IMR-90 (cell line): ENCODE data around the gene RSU1. TPM values are rescaled to one million over a fixed set of nuclear protein-coding genes. Genes with fewer than 3 reads are reported as not detected.

Experiments
- ATAC-seq: fragments of 200-7000 bp; cut with Tn5 transposase; 2 replicates; pipeline ENCODE4 v1.9.1; 2020; ENCODE audit warnings: low read depth, mild to moderate bottlenecking, moderate library complexity
- BruUV-seq: library from RNA; stranded (reverse); fragments of 400-500 nt; replicated peaks from 2 replicates; lab custom pipeline; 2021; lab: Mats Ljungman, UMichigan
- CTCF ChIA-PET: fragments of 300-600 bp; formaldehyde crosslinking; extraction: SDS; loops from one replicate; lab custom pipeline; 2021; ENCODE audit warnings: antibody characterized with exemption; lab: Yijun Ruan, JAX
- POLR2A ChIA-PET: fragments of 300-600 bp; sonication (Branson Sonifier 250); formaldehyde crosslinking; loops from one replicate; lab custom pipeline; 2022; ENCODE audit warnings: antibody characterized with exemption; ENCODE audit not compliant: unreplicated experiment; lab: Charles Lee
- DNase-seq: peaks from one replicate; pipeline ENCODE4 v3.0.0; 2013
- H2AFZ ChIP-seq: replicated peaks from 2 replicates; pipeline ENCODE3; 2013; ENCODE audit warnings: low read length, mild to moderate bottlenecking; ENCODE audit not compliant: poor library complexity
- H2AK5ac ChIP-seq: 2 replicates; pipeline ENCODE4 v1.6.1; 2013; ENCODE audit warnings: low read depth, low read length, inconsistent platforms
- H2AK9ac ChIP-seq: replicated peaks from 2 replicates; pipeline ENCODE3; 2013; ENCODE audit warnings: mild to moderate bottlenecking, low read depth, low read length, moderate library complexity; ENCODE audit not compliant: poor library complexity
- H2BK120ac ChIP-seq: 2 replicates; pipeline ENCODE4 v1.6.1; 2013; ENCODE audit warnings: low read depth, low read length, inconsistent platforms
- H2BK15ac ChIP-seq: 3 replicates; pipeline ENCODE4 v1.6.1; 2013; ENCODE audit warnings: low read depth, low read length, inconsistent platforms
- H2BK20ac ChIP-seq: 2 replicates; pipeline ENCODE4 v1.6.1; 2013; ENCODE audit warnings: low read depth, mild to moderate bottlenecking, inconsistent platforms, low read length, moderate library complexity
- H2BK5ac ChIP-seq: 2 replicates; pipeline ENCODE4 v1.6.1; 2013; ENCODE audit warnings: mild to moderate bottlenecking, low read depth, low read length, inconsistent platforms; ENCODE audit not compliant: poor library complexity, severe bottlenecking
- H3K14ac ChIP-seq: replicated peaks from 2 replicates; pipeline ENCODE4 v1.6.1; 2013; ENCODE audit warnings: low read depth, low read length, inconsistent platforms
- H3K18ac ChIP-seq: 2 replicates; pipeline ENCODE4 v1.6.1; 2013; ENCODE audit warnings: low read depth, low read length, control low read depth
- H3K23ac ChIP-seq: 2 replicates; pipeline ENCODE4 v1.6.1; 2013; ENCODE audit warnings: low read depth, low read length, inconsistent platforms
- H3K27ac ChIP-seq: 2 replicates; pipeline ENCODE4 v1.5.1; 2013; ENCODE audit warnings: mild to moderate bottlenecking, control low read depth, low read length; ENCODE audit not compliant: insufficient read depth
- H3K27me3 ChIP-seq: 2 replicates; pipeline ENCODE4 v1.6.1; 2013; ENCODE audit warnings: low read length; ENCODE audit not compliant: control insufficient read depth, insufficient read depth
- H3K36me3 ChIP-seq: 2 replicates; pipeline ENCODE4 v1.6.1; 2013; ENCODE audit warnings: low read length, mixed read lengths; ENCODE audit not compliant: control insufficient read depth, insufficient read depth
- H3K4ac ChIP-seq: 2 replicates; pipeline ENCODE4 v1.6.1; 2013; ENCODE audit warnings: low read depth, low read length, inconsistent platforms
- H3K4me1 ChIP-seq: 2 replicates; pipeline ENCODE4 v1.6.1; 2013; ENCODE audit warnings: low read length, mixed read lengths; ENCODE audit not compliant: control insufficient read depth, insufficient read depth
- H3K4me2 ChIP-seq: 2 replicates; pipeline ENCODE4 v1.6.1; 2013; ENCODE audit warnings: low read depth, mild to moderate bottlenecking, control low read depth, low read length, moderate library complexity
- H3K4me3 ChIP-seq: 2 replicates; pipeline ENCODE4 v1.5.1; 2013; ENCODE audit warnings: low read depth, mild to moderate bottlenecking, control low read depth, low read length, moderate library complexity; ENCODE audit not compliant: insufficient read depth
- H3K56ac ChIP-seq: 2 replicates; pipeline ENCODE4 v1.6.1; 2013; ENCODE audit warnings: low read length, inconsistent platforms; ENCODE audit not compliant: insufficient read depth; ENCODE audit errors: extremely low read depth
- H3K79me1 ChIP-seq, 2 experiments: 2 replicates each; pipeline ENCODE4 v1.6.1; 2013; ENCODE audit warnings: low read length in 2 of 2, inconsistent platforms in 1 of 2, low read depth in 1 of 2
- H3K9ac ChIP-seq: 2 replicates; pipeline ENCODE4 v1.6.1; 2013; ENCODE audit warnings: low read depth, low read length, control low read depth
- H3K9me1 ChIP-seq: 2 replicates; pipeline ENCODE4 v1.6.1; 2013; ENCODE audit warnings: low read length, inconsistent platforms; ENCODE audit not compliant: insufficient read depth
- H3K9me3 ChIP-seq: 2 replicates; pipeline ENCODE4 v1.6.1; 2013; ENCODE audit warnings: low read length; ENCODE audit not compliant: control insufficient read depth, insufficient read depth
- H4K20me1 ChIP-seq: 2 replicates; pipeline ENCODE4 v1.6.1; 2013; ENCODE audit warnings: low read length, inconsistent platforms; ENCODE audit not compliant: insufficient read depth
- H4K5ac ChIP-seq: 2 replicates; pipeline ENCODE4 v1.6.1; 2013; ENCODE audit warnings: mild to moderate bottlenecking, low read depth, low read length, control low read depth
- H4K8ac ChIP-seq, 2 experiments: 2 replicates each; pipeline ENCODE4 v1.6.1; 2013; ENCODE audit warnings: low read depth in 2 of 2, low read length in 2 of 2, control low read depth in 1 of 2, inconsistent platforms in 1 of 2
- H4K91ac ChIP-seq: 2 replicates; pipeline ENCODE4 v1.6.1; 2013; ENCODE audit warnings: low read depth, low read length, inconsistent platforms; ENCODE audit not compliant: insufficient read depth
- BHLHE40 ChIP-seq: fragments of 150-350 bp; IDR thresholded peaks from 2 replicates; pipeline ENCODE4 v1.6.1; 2016; ENCODE audit warnings: mild to moderate bottlenecking, low read depth, low read length
- CEBPB ChIP-seq: IDR thresholded peaks from 2 replicates; pipeline ENCODE4 v1.6.1; 2012; ENCODE audit warnings: low read depth, low read length, improper control_type of control experiment
- CHD1 ChIP-seq: IDR thresholded peaks from 2 replicates; pipeline ENCODE4 v1.6.1; 2012; ENCODE audit warnings: low read depth, low read length, improper control_type of control experiment
- CTCF ChIP-seq: conservative IDR thresholded peaks from 2 replicates; pipeline ENCODE4 v1.5.1; 2012; ENCODE audit warnings: mild to moderate bottlenecking, low read depth, low read length, improper control_type of control experiment
- ELK1 ChIP-seq: fragments of 150-350 bp; IDR thresholded peaks from 2 replicates; pipeline ENCODE4 v1.6.1; 2016; ENCODE audit warnings: low read depth, mild to moderate bottlenecking, low read length, moderate library complexity, borderline replicate concordance
- FOS ChIP-seq: fragments of 150-350 bp; IDR thresholded peaks from 2 replicates; pipeline ENCODE4 v1.6.1; 2016; ENCODE audit warnings: low read depth, low read length
- MAFK ChIP-seq: IDR thresholded peaks from 2 replicates; pipeline ENCODE4 v1.6.1; 2012; ENCODE audit warnings: low read depth, low read length, improper control_type of control experiment
- MAZ ChIP-seq: IDR thresholded peaks from 2 replicates; pipeline ENCODE4 v1.6.1; 2012; ENCODE audit warnings: low read depth, mild to moderate bottlenecking, low read length, improper control_type of control experiment, moderate library complexity, borderline replicate concordance
- MXI1 ChIP-seq: IDR thresholded peaks from 2 replicates; pipeline ENCODE4 v1.6.1; 2012; ENCODE audit warnings: low read depth, mild to moderate bottlenecking, low read length, moderate library complexity, borderline replicate concordance
- NFE2L2 ChIP-seq: fragments of 150-350 bp; IDR thresholded peaks from 2 replicates; pipeline ENCODE4 v1.6.1; 2016; ENCODE audit warnings: low read depth, mild to moderate bottlenecking, low read length
- POLR2A ChIP-seq: IDR thresholded peaks from 2 replicates; pipeline ENCODE4 v1.6.1; 2012; ENCODE audit warnings: mild to moderate bottlenecking, low read depth, low read length
- RAD21 ChIP-seq: IDR thresholded peaks from 2 replicates; pipeline ENCODE4 v1.6.1; 2012; ENCODE audit warnings: low read length, improper control_type of control experiment
- RCOR1 ChIP-seq: IDR thresholded peaks from 2 replicates; pipeline ENCODE4 v1.6.1; 2012; ENCODE audit warnings: mild to moderate bottlenecking, low read length, improper control_type of control experiment; ENCODE audit not compliant: insufficient replicate concordance
- RFX5 ChIP-seq: IDR thresholded peaks from 2 replicates; pipeline ENCODE4 v1.8.0; 2012; ENCODE audit warnings: low read depth, mild to moderate bottlenecking, low read length, moderate library complexity
- SMC3 ChIP-seq: fragments of 150-350 bp; IDR thresholded peaks from 2 replicates; pipeline ENCODE4 v1.6.1; 2016; ENCODE audit warnings: low read depth, mild to moderate bottlenecking, antibody characterized with exemption, low read length, moderate library complexity
- USF2 ChIP-seq: fragments of 150-350 bp; IDR thresholded peaks from 2 replicates; pipeline ENCODE4 v1.6.1; 2017; ENCODE audit warnings: mild to moderate bottlenecking, antibody characterized with exemption, low read length, low read depth
- WGBS, 2 experiments: methylation state at CpG; one replicate each; pipeline versions ENCODE4 v1.1.5 to v1.1.7; 2013; ENCODE audit warnings: missing lambda C conversion rate in 2 of 2; ENCODE audit not compliant: insufficient read length in 1 of 2; ENCODE audit errors: extremely low coverage in 2 of 2; 5-methylcytosine and 5-hydroxymethylcytosine counted together
- dilution Hi-C: fragments of 300-500 bp; cut with HindIII; formaldehyde crosslinking; loops from one replicate; pipeline ENCODE4 v1.14.3; 2018; ENCODE audit warnings: low sequenced_read_pairs; ENCODE audit not compliant: unreplicated experiment
- in situ Hi-C: fragments of 300-500 bp; cut with MboI; formaldehyde crosslinking; loops from 3 replicates; pipeline ENCODE4 v1.14.3; 2019; ENCODE audit warnings: low sequenced_read_pairs, inconsistent platforms, mixed read lengths
- intact Hi-C: fragments of 100-400 bp; cut with micrococcal nuclease; formaldehyde crosslinking; loops from 2 replicates; pipeline ENCODE4 v1.10.0; 2022
- polyA plus RNA-seq, 3 experiments: library from polyadenylated mRNA; depleted of rRNA; stranded (reverse); fragments of >200 nt; gene quantifications; 2 replicates each; pipeline ENCODE4 v1.2.3, GENCODE V29; 2012; ENCODE audit warnings: low replicate concordance in 1 of 3
- total RNA-seq: library from RNA; depleted of rRNA; stranded (reverse); fragments of >200 nt; gene quantifications from 2 replicates; pipeline ENCODE4 v1.2.3, GENCODE V29; 2012

Gene RSU1
- total and polyA plus RNA-seq, 2 of the 4 experiments (the other 2 are of a cell fraction) = 134 to 148 TPM

- POLR2A ChIA-PET = no interaction called here
- Histone ChIP-seq H2BK15ac (no peak overlapping the region), H4K91ac (no peak overlapping the region), H3K4ac (no peak overlapping the region), H3K9me1 (no peaks in the 10 kb centered on the region; the same call in 1 of the 2 replicates), H3K4me1 (no peaks in the 10 kb centered on the region), H3K27ac (no peak overlapping the region), H2BK5ac (no peak overlapping the region), H4K5ac (no peak overlapping the region), H3K56ac (no peak overlapping the region), H3K27me3 (no peaks in the 10 kb centered on the region), H3K14ac (no peak overlapping the region), H3K9me3 (peaks cover 6% of the 10 kb centered on the region), H3K18ac (no peak overlapping the region), H2AK5ac (no peak overlapping the region), H2BK20ac (no peak overlapping the region), H3K23ac (no peak overlapping the region), H2BK120ac (no peak overlapping the region), H4K8ac (no peak overlapping the region), H2AFZ (no peak overlapping the region), H3K9ac (no peak overlapping the region), H3K79me1 (peaks cover 3 to 7% of the 10 kb centered on the region in 2 experiments; a peak in 2 of 4 replicates), H4K20me1 (no peaks in the 10 kb centered on the region; the same call in 1 of the 2 replicates), H3K4me2 (no peak overlapping the region), H2AK9ac (no peak overlapping the region), H3K4me3 (no peak overlapping the region), H3K36me3 (0 out of 2 replicates have a peak, but pooled peaks cover 2% of the 10 kb centered on the region)
- DNase-seq (no peak), ATAC-seq (no peak)
- BruUV-seq = no TSS peak
- in situ Hi-C loops (no loop called here), intact Hi-C loops (no loop called here), dilution Hi-C loops (no loop called here)
- TF ChIP-seq SMC3 = no peak
- TF ChIP-seq MAFK = no peak
- TF ChIP-seq POLR2A = no peak
- no peak for TF ChIP-seq MXI1
- no peak for TF ChIP-seq RCOR1
- TF ChIP-seq RAD21 = no peak
- TF ChIP-seq CTCF = no peak
- TF ChIP-seq CHD1 = no peak
- no peak for TF ChIP-seq MAZ
- no peak for TF ChIP-seq ELK1
- TF ChIP-seq CEBPB = no peak
- no peak for TF ChIP-seq FOS
- TF ChIP-seq RFX5 = no peak
- no peak for TF ChIP-seq BHLHE40
- no peak for TF ChIP-seq USF2
- no peak for TF ChIP-seq NFE2L2
- CTCF ChIA-PET = no interaction called here
- no CpG with 5 or more reads among the region's 1 CpG for WGBS, 2 experiments
Measured at GRCh38 chr10:16712883-16713282, 104.3 kb downstream of the RSU1 start.
